ENCODE results near the gene ZFYVE21.
"Not testable (repeated sequence)": the region's sequence is repeated elsewhere in the genome, so short reads cannot be mapped to it uniquely, and the experiment has no call there.

Gene ZFYVE21

DNA sequence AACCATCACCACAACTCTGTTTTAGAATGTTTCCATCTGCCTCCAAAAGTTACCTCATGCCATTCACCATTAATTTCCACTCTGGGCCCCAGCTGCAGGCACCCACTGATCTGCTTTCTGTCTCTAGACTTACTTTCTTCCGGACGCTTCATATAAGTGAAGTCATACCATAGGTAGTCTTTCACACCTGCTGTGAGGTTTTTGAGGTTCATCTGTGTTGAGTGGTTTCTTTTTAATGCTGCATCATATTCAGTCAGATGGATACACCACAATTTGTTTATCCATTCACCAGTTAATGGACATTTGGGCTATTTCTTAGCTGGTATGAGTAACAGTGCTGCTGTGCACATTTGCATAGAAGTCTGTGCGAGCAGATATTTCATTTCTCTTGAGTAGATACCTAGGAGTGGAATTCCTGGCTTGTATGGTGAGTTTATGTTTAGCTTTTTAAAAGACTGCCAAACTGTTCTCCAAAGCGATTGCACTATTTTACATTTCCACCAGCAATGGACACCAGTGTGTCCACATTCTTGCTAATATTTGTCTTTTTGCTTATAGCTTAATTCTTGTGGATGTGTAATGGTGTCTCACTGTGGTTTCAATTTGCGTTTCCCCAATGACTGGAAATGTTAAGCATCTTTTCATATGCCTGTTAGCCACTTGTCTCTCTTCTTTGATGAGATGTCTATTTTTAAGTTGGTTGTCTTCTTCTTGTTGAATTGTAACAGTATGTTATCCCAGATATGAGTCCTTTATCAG lies 48.3 kb downstream of the ZFYVE21 start:
- DNase-seq (ENCODE audit: low read depth) = no peak

DNA sequence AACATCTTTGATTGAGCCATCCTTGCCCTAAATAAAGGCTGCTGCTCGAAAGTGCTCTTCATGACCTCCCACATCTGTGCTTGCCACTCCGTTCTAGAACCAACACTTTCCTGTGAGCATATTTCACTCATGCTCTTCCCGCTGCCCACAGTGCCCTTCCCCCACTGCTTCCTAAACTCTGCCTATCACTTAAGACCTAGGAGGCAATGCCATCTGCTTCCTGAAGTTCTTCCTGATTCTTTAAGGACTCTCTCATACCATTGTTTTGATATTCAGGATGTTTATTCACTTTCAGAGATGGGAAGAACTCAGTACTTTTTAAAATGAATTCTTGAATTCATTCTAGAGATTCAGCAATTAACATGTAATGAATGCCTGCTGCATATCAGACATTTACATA lies 49.9 kb downstream of the ZFYVE21 start:
- DNase-seq (ENCODE audit: low read depth) = no peak

DNA sequence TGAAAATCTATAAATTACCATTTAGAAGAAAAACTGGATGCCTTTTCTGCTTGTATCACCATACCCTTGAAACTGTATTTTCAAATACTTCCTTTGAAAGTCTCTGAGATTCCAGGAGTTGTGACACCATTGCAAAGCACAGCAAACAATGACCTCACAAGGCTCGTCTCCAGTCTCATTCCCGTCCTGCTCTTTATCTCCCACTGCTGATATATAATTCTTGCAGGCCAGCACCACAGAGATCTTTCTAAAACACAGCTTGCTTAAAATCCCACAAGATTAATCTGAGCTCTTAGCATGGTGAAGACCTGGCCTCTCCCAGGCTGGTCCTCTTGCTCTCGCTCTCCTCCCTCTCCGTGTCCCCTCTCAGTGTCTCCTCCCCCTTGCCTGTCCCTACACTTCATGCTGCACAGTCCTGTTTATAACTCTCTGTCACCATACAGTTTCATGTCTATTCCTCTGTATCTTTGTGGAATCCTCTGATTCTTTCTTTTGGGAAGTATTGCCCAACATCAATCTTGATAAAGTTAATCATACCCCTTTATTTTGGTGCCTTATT lies 51.8 kb downstream of the ZFYVE21 start:
- no peak for DNase-seq (ENCODE audit: low read depth)

DNA sequence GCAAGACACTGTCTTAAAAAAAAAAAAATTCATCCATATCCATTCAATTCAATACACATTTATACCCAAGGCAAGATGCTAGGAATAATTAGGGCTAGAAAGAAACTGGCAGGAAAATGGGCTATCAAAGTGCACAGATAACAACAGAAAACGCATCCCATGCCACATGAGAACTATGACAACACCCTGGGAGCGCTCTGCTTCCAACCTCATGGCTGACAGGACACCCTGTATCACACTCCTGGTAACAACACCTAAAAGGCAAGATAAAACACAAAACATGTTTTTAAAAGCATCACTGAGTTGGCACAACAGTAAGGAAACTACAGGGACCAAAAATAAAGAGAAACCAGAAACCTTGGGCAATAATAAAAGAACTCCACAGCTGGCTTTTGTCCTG lies 54.9 kb downstream of the ZFYVE21 start:
- no peak for DNase-seq (ENCODE audit: low read depth)

DNA sequence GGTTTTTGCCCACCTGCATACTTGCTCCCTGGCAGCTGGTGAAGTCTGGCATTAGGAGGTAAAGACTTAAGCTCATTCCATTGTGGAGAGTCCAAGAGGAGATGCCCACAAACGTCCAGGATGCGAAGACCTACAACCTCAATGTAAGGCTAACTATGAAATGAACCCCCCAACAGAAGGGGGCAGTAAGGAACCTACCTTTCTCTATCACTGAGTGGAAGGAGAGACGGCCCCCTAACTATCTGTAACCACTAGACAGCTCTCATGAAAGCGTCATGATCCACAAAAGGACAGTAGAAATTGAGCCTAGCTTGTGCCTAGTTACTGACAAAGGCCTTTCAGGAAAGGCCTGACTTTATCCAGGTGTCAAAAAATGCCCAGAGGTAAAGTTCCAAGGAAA lies 55.3 kb downstream of the ZFYVE21 start:
- no peak for DNase-seq (ENCODE audit: low read depth)

DNA sequence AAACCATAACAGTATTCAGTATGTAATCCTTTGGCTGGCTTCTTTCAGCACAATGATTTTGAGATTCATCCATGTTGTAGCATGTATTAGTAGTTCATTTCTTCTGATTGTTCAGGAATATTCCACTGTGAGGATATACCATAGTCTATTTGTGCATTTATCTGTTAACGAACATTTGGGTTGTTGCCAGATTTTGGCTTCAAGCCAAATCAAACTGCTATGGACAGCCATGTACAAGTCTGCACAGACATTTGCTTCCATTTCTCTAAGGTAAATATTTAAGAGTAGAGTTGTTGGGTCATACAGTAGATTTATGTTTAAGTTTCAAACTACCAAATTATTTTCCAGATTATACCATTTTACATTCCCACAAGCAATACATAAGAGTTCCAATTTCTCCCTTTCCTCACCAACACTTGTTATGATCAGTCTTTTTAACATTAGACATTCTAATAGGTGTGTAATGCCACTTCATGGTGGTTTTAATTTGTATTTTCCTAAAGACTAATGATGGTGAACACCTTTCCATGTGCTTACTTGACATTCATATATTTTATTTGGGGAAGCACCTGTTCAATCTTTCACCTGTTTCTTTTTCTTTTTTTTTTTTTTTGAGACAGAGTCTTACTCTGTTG lies 56.6 kb downstream of the ZFYVE21 start:
- DNase-seq (ENCODE audit: low read depth) = no peak

DNA sequence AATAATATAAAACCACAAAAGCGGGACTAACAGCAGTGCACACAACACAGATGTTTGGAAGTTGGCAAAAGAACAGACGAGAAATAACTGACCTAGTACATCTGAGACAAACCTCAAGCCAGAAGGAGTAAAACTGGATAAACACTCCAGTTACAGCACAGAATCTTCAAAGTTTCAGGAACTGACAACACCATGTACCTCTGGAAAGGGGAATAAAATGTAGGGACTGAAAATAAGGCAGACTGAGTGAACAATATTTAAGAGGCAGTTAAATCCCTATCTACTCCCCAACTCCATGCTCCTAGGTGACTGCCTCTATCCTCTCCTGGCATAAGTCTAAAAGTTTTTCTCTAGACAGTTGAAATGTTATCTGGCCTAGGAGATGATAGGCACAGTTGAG lies 57.9 kb downstream of the ZFYVE21 start:
- DNase-seq (ENCODE audit: low read depth) = no peak

DNA sequence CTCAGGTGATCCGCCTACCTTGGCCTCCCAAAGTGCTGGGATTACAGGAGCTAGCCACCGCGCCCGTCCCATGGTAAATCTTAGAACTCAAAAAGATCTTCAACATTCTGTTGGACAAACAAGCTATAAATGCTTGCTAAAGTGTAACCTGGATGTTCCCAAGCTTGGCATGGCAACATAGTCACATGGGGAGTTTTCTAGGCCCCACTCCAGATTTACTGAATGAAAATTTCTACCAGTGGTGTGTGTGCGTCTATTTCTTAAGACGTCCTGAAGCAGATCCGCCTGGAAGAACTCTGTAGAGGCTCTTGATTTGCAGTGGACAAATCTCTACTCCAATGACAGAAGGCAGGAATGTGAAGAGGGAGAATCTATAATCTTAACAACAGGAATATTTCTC lies 59.9 kb downstream of the ZFYVE21 start:
- DNase-seq (ENCODE audit: low read depth) = no peak

DNA sequence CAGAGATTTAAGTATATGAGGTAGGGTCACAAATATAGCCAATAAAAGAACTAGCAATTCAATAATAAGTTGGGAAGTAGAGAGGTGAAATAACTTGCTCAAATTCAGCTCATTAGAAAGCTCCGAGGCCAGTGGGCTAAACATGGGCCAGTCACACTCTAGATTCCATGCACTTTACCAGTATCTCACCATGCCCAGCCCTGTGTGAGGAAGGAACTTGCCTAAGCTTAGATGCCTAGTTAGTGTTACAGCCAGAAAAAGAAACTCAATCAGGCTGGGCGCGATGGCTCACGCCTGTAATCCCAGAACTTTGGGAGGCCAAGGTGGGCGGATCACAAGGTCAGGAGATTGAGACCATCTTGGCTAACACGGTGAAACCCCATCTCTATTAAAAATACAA lies 60.7 kb downstream of the ZFYVE21 start:
- DNase-seq (ENCODE audit: low read depth) = not testable (repeated sequence)

DNA sequence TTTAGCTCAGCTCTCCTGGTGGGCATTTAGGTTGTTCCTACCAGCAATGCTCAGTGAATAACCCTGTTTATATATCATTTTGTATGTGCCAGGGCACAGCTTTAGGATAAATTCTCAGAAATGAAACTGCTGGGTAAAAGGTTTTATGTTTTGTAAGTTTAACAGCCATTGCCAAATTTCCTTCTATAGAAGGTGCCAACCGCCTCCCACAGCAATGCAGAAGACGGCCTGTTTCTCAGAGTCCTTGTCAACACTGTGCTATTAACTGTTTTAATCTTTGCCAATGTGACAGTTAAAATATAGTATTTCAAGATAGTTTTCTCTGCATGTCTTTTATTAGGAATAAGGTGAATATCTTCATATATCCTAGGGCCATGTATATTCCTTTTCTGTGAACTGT lies 66.8 kb downstream of the ZFYVE21 start:
- DNase-seq (ENCODE audit: low read depth) = no peak

Data from activated T-helper 9 cell treated with anti-CD3 and anti-CD28 coated beads, Interleukin-2, amount 50 U/mL, for 16 hours (primary cell).